Activated T-helper 1 cell treated with Interleukin-2 at 50 U/mL for 16 hours (primary cell): ENCODE data around the gene ARHGDIB.

ENCODE experiments used
- DNase-seq: peaks from one replicate; pipeline ENCODE4 v3.0.0-alpha.2; 2020; ENCODE audit warnings: low read depth

Gene ARHGDIB

DNA sequence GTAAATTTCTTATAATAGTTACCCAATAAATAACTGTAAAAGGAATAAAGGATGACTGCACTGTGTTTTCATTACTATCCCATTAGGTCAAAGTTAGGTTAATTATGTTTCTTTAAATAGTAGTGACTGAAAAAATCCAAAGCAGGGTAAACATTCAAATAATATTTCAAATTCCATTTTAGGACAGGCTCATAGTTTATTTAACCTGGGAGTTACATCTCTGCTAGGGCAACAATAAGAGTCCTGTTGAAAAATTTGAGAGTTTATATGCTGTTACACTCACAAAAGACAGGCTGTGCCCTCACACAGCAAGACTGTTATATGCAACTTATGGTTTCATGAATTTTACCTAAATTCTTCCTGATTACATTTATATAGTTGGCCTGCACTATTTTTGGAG, 31.1 kb downstream of the ARHGDIB start:
- no peak for DNase-seq

DNA sequence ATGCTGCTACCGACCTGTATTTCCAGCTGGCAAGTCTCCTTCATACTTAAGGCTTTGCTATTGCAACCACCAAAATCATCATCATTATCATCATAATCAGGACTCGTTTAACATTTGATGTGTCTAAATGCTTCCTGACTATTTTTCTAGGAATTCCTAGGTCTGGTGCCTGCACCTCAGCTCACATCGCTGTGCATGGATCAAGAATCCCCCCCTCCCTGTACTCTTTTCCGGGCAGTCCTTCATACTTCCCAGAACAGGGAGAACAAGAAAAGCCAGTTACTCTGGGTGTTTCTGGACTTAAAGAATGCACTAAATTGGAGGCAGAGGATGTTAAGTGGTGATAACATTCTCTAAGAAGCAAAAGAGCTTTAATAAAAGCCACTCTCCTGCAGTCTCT, 32.5 kb downstream of the ARHGDIB start:
- DNase-seq = no peak

DNA sequence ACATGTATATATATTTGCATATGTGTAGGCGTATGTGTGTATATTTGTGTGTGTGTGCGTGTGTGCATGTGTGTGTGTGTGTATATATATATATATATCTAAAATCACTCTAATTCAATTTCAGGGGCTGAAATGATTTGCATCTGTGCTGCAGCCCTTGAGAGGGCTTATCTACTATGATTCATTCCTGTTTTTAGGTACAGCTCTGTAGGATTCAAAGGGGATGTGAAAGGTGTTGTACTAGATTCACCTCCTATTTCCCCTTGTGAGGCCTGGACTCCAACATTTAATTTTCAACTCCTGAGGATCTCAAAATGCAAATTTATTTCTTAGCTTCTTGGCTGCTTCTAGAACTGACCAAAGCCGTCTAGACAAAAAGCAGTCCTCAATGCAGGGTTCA, 34.1 kb downstream of the ARHGDIB start:
- DNase-seq = no peak

DNA sequence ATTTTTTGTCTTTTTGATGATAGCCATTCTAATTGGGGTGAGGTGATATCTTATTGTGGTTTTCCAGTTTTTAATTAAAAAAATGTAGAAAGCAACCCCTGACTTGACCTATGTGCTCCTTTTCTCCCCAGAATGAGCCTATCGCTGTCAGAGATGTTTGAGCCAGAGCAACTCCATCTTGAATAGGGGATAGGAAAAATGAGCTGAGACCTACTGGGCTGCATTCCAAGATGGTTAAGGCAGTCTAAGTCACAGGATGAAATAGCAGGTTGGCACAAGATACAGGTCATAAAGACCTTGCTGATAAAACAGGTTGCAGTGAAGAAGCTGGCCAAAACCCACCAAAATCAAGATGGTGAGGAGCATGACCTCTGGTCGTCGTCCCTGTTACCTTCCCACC, 36.9 kb downstream of the ARHGDIB start:
- no peak for DNase-seq

DNA sequence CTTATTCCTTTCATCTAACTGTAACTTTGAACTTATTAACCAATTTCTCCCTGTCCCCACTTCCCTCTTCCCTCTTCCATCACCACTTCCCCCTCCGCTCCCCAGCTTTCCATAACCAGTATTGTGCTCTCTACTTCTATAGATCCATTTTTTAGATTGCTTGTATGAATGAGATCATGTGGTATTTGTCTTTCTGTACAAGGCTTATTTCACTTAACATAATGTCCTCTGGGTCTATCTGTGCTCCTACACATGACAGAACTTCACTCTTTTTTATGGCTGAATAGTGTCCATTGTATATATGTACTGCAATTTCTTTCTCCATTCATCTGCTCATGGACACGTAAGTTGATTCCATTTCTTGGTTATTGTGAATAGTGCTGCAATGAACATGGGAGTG, 37.5 kb downstream of the ARHGDIB start:
- no peak for DNase-seq

DNA sequence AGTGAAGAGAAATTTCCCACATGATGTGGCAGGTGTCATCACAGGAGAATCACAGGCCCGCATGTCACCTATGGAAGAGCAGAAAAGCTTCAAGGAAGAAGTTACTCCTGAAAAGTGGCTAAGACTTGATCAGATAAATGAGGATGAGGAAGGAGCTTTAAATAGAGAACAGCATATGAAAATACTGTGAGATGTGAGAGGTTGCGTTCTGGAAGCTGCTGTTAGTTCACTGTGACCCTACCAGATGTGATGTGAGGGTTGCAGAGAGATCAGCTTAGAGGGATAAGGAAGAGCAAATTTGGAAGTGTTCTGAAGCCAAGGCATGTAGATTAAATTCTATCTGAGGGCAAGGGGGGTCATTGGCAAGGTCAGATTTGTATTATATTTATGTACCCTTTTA, 40.2 kb downstream of the ARHGDIB start:
- DNase-seq = no peak

DNA sequence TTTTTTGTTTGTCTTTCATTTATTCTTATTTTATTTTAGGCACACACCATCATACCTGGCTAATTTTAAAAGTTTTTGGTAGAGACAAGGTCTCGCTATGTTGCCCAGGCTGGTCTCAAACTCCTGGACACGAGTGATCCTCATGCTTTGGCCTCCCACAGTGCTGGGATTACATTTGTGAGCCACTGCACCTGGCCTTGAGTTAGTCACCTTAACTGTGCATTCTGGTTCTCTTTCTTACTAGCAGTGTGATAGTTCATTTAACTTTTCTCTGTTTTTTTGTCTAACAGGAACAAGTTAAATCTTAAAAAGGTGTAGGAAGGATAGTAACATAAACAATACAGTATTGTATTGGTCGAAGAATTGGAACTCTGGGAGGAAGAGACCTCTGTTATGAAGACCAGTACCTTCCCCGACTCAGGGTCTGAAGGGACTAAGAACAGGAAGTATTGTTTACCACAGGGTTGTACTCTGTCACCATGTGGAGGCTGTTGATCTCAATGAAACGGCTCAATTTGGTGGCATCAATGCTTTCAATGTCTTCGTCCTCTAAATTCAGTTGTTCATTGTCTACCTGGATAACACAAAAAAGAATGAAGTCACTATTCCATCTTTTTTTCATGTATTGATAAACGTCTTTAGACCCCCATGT, 40.8 kb downstream of the ARHGDIB start:
- no peak for DNase-seq

DNA sequence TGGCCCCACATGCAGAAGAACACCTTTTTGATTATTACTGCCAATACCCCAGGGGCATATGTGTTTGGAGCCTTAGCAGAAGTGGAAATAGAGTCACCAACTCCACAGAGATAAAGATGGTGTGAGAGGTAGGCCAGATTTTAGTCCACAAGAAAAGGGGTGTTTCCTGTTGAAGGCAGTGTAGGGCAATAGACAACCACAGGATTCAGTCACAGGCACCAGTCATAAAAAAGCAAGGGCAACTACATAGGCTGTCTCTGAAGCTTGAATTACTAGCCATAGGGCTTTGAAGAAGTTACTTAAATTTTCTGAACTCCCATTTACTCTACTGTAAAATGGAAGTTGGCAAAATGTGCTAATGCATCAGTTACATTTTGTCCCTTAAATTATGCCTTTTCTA, 41.9 kb downstream of the ARHGDIB start:
- DNase-seq = no peak

DNA sequence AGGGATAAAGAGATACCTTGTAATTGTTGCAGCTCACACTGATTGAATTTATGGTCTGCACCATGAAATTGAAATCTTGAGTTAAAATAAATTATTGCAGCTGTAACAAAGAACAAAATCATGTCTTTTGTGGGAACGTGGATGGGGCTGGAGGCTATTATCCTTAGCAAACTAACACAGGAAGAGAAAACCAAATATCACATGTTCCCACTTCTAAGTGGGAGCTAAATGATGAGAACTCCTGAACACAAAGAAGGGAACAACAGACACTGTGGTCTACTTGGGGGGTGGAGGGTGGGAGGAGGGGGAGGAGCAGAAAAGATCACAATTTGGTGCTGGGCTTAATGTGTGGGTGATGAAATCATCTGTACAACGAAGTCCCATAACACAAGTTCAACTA, 45.7 kb downstream of the ARHGDIB start:
- DNase-seq = no peak

DNA sequence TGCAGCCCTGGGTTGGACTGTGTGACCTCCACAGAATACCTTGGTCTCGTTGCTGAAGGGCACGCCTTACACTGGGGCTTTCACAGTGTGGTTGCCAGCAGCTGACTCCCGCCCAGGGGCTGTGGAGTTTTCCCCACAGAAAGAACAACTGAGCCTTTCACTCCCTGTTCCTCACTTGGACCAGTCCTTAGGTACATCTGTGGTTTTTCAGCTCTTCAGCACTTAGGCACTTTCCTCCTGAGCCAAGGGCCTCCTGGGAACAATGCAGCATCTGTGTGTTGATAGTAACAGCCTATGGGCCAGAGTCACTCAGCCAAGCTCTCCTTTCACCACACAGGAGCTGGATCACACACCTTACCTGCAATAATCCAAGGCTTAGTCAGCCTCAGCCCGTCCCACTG, 48.0 kb downstream of the ARHGDIB start:
- no peak for DNase-seq

DNA sequence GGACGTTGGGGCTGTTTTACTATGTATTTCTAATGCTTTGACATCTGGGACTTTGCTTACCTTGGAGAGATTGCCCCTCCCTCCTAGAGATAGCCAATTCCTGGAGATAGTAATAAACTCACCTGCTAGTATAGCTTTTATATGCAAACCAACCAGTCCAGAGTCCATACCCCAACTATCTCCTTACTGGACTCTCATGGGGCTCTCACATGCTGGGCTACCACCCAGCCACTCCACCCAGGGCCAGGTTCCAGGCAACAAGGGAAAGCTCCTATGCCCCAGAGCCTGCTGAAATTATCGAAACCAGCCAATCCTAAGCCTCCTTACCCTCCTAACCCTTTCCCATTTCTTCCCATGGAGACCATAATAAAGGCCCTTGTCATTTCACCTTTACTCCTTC, 50.3 kb downstream of the ARHGDIB start:
- no peak for DNase-seq

DNA sequence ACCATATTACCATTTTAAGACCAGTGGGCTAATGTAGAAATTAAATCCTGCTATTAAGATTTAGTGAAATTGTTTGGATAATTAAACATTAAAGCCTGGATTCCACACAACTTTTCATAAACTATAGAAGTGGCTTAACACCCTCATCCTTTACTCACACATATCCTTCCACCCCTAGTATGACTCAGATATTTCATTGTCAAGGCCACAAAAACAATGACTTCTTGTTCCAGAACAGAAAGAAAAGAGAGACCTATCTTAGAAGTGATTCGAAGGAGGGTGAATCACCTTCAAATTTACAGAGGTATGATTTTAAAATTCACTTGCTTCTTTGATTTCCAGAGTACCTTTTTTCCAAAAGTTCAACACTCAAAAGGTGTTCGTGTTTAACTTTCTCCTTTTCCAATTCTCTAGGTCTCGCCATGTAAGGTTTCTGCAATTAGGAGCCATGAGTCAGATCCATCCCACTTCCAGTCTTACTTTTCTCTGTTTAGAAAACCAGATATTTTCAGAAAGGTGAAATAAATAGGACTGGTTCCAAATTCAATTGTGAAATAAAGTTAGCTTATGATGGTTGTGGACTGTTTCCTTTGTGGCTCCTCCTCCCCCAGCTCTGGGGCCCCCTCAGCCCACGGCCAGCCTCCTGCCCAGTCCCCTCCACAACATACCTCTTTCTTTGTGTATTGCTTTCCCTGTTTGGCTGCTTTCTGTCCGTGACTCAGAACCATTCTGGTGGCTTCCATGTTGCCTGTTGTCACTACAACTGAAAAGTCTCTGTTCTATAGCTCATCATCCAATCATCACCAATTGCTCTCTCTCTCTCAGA, 51.1 kb downstream of the ARHGDIB start:
- no peak for DNase-seq

DNA sequence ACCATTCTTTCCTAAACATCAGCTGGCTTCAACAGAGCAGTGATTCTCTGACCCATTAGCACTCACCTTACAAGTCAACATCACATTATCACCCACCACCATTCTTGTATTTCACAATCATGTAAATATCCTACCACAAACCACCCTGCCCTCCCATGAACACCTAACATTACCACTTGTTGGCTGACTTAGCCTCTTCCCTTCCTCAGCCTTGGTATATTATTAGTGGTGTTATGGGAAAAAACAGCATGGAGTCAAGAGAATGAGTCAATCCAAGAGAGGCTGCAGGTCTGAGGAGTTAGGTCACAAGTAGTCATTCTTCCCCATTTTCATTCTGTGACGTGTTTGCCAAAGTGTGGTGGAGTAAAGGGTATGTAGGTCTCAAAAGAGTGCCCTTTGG, 53.4 kb downstream of the ARHGDIB start:
- no peak for DNase-seq

DNA sequence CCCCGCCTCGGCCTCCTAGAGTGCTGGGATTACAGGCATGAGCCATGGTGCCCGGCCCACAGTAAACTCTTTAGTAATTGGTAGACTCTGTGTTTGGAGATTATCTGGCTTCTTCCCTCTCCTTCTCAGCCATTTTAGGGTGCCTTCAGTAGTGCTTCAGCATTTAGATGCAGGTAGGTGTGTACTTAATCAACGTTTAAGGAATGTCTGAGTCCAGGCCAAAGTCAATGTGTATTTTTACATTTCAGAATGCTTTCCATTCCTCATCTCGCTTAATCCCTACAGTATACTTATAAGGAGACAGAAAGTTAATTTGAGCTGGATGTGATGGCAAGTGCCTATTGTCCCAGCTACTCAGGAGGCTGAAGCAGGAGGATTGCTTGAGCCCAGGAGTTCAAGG, 55.3 kb downstream of the ARHGDIB start:
- DNase-seq = no peak

DNA sequence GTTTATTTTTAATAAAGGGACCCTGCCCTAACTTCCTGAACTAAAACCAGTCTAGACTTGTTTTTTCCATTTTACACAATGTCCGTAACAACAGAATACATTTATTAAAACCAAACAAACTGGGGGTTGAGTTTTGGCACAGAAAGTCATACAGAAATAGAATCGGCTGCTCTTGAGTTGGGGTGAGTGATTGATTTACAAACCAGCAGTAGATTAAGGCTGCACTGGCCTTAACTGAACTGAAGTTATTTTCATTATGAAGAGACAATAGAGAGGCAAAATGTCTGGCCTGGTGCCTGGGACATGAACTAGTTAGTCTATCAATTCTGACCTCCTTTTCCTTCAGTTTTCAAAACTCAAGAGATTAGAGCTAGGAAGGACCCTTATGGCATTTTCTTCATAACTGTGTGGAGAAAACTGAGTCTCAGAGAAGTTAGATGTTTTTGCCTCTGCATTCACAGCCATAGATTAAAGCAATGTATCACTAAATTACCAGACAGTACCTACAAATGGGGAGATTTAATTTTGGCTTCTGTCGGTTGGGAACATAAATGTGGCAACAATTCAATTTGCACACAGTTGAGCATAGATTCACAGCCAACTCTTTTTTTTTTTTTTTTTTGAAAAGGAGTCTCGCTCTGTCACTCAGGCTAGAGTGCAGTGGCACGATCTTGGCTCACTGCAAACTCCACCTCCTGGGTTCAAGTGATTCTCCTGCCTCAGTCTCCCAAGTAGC, 56.0 kb downstream of the ARHGDIB start:
- DNase-seq = no peak

DNA sequence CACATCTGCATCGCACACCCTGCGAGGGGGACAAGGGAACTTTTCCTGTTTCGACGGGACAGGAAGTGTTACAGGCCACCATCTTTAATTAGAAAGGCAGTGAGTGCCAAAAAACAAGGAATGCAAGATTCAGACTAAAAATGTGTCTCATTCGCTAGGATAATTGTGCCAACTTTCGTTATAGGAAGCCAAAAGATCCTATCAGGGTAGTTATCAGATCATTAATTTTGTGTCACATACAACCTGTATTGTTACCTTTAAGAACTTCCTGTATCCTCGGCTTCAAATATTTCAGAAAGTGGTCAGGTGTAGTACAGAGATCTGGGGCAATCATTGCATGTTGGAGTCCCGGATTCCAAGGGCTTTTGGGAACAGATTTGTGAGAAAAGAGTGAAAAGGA, 56.5 kb downstream of the ARHGDIB start:
- no peak for DNase-seq

DNA sequence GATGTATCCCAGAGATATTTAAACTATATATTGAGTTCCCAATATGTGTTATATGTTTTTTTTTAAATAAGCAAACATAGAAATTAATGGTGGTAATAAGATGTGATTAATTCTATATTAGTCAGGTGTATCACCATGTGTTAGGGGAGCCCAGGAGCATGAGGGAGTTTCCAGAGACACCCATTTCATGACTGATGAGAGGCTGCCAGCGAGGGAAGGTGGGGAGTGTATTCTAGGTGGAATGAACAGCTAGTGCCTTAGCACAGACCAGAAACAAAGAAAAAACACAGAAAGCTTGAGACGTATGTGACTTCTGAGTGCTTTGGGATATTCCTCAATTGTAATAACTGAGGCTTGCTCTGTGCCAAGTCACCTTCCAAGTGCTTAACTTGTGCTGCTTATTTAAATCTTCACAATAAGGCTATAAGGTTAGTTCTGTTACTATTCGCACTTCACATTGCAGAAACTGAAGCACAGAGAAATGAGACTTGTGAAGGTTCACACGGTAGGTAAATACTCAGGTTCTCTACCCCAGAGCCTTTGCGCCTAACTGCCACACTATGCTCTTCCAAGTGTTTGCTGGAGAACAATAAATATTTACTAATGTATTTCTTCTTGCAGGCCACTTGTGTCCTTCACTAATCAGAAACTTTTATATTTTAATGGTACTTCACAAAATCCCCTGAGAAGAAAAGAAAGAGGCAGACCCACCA, 57.9 kb downstream of the ARHGDIB start:
- no peak for DNase-seq

DNA sequence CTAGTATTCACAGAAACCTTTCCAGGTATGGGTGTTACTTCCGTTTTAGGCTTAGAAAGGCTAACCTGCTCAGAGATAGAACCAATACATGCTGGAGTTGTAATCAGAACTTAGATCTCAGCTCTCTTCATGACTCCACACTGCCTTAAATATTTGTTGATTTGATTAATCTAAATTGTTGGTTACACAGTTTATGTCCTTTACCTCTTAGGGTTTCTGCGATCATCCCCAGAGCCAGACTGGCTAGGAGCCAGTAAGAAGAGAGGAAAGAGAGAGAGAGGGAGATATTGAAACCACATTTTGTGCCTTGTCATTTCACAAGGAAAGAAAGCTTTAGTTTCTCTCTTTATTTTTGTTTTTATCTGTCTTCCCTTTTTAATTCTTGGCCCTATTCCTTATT, 58.9 kb downstream of the ARHGDIB start:
- DNase-seq = no peak

DNA sequence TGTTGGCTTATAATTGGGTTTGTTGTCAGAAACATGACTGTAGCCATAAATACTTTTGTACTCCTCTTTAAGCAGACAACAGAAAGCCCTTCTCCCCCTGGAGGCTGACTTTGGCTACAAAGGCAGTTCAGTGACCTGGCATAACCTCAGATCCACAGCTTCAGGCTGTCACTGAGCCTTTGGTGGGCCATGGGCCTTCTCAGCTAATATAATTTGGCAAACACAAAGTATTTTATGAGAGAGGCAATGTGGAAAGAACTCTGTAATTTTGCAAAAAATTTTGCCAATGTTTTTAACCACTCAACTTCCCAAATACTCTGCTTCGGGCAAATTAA, 60.2 kb downstream of the ARHGDIB start:
- DNase-seq = no peak

DNA sequence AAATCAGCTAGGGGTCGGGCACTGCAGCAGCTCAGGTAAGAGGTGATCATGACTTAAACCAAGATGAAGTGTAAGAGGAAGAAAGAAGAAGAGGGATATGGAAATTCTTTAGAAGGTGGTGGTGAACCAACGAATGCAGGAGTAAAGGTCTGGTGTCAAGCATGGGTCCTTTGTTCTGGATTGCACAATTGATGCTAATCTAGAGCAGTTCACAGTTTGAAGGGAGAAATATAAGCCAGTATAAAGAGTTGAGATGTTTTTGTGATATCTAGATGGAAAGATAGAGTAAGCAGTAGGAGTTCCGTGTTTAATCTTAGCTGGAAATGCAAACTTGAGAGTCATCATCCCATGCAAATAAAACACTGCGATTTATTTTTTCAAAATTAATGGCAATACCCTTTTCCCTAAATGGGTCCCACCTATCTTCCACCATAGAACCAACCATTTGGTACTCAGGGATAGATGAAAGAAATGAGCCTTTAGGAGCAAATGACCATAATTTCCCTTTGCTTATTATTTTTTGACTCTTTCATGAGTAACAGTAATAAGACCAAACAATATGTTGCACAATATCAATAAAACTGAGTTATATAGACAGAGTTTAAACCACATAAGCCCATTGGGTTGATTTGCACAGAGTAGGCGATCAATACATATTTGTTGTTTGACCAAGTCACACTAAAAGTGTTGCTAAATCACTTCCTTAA, 60.7 kb downstream of the ARHGDIB start:
- no peak for DNase-seq

DNA sequence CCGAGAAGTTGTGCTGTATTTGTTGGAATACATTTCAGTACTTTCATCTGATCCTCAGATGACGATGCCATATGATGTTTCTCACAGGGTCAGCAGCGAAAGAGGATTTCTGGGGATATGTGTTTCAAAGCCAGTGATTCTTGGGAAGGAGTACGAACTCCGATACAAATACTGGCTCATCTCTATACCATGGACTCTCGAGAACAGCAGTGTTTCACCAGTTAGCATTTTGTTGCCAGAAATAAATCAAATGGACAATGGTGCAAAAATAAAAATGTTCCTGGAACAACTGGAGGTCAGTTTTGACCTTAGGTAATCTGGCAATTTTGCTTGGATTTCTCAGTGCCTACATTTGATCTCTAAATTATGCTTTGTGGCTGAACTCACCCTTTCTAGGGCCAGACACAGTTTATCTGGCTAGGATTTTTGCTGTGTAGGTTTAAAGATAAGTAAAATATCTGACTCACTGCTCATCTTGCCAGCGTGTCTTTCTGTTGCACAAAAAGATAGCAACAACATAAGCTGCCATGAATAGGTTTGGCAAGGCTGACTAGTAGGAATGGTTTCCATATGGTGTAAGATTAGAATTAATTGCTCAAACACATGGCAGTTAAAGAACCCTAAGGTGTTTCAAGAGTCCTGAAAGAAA, 64.8 kb downstream of the ARHGDIB start:
- no peak for DNase-seq
